GM12801 (cell line): Measurements from ENCODE around the gene CNNM4.

Experiments
- CTCF ChIP-seq: IDR thresholded peaks from one replicate; pipeline ENCODE4 v1.5.1; 2011; ENCODE audit warnings: control low read depth; ENCODE audit not compliant: insufficient read length; ENCODE audit errors: extremely low read depth

The CNNM4 gene

GRCh38 chr2:96828436-96828835 lies 67.7 kb downstream of the CNNM4 start:
- no peak for TF ChIP-seq CTCF

- no peak for TF ChIP-seq CTCF
These were observed 68.2 kb downstream of the CNNM4 start for GRCh38 chr2:96828874-96829273.

GRCh38 chr2:96830044-96830562 lies 69.4 kb downstream of the CNNM4 start:
- TF ChIP-seq CTCF = no peak

- TF ChIP-seq CTCF = no peak
These were observed 71.0 kb downstream of the CNNM4 start for GRCh38 chr2:96831679-96832078.

GRCh38 chr2:96832408-96832753 lies 71.7 kb downstream of the CNNM4 start:
- no peak for TF ChIP-seq CTCF

GRCh38 chr2:96832754-96833507 lies 72.2 kb downstream of the CNNM4 start:
- TF ChIP-seq CTCF = no peak

- no peak for TF ChIP-seq CTCF
These were observed 75.1 kb downstream of the CNNM4 start for GRCh38 chr2:96835830-96836229.
